Osteocyte (in vitro differentiated cells): Measurements from ENCODE around the gene PTPRF. TPM values are rescaled to one million over a fixed set of nuclear protein-coding genes. Genes with fewer than 3 reads are reported as not detected.

Source experiments
- DNase-seq: peaks from one replicate; pipeline ENCODE4 v3.0.0; 2021; ENCODE audit warnings: mixed read lengths; ENCODE audit not compliant: unreplicated experiment; ENCODE audit errors: extremely low spot score
- H3K27ac Mint-ChIP-seq: one replicate; pipeline ENCODE4 v1.8.0; 2021; ENCODE audit warnings: mild to moderate bottlenecking, mixed read lengths; ENCODE audit not compliant: unreplicated experiment
- H3K27me3 Mint-ChIP-seq: one replicate; pipeline ENCODE4 v1.8.0; 2021; ENCODE audit warnings: mixed read lengths; ENCODE audit not compliant: unreplicated experiment
- H3K36me3 Mint-ChIP-seq: one replicate; pipeline ENCODE4 v1.8.0; 2021; ENCODE audit warnings: mixed read lengths; ENCODE audit not compliant: unreplicated experiment
- H3K4me1 Mint-ChIP-seq: one replicate; pipeline ENCODE4 v1.8.0; 2021; ENCODE audit warnings: mixed read lengths; ENCODE audit not compliant: unreplicated experiment
- H3K4me3 Mint-ChIP-seq: one replicate; pipeline ENCODE4 v1.8.0; 2021; ENCODE audit warnings: mild to moderate bottlenecking, moderate library complexity, mixed read lengths; ENCODE audit not compliant: unreplicated experiment
- H3K9me3 Mint-ChIP-seq: one replicate; pipeline ENCODE4 v1.8.0; 2021; ENCODE audit warnings: mixed read lengths; ENCODE audit not compliant: unreplicated experiment
- CTCF ChIP-seq: fragments of 200-600 bp; sonication (generic); IDR thresholded peaks from 2 replicates; pipeline ENCODE4 v1.5.0; 2021; ENCODE audit warnings: antibody characterized with exemption, mild to moderate bottlenecking, moderate library complexity
- total RNA-seq: library from RNA; stranded (reverse); gene quantifications from 2 replicates; pipeline ENCODE4 v1.2.1, GENCODE V29; 2021

PTPRF gene
- total RNA-seq, 1 donor from 2014 or later = 37.3 TPM

- no peak overlapping the region for H3K27ac Mint-ChIP-seq
- H3K9me3 Mint-ChIP-seq = no peaks in the 10 kb centered on the region
- no peaks in the 10 kb centered on the region for H3K27me3 Mint-ChIP-seq
- no peaks in the 10 kb centered on the region for H3K4me1 Mint-ChIP-seq
- no peak for TF ChIP-seq CTCF
- no peak overlapping the region for H3K4me3 Mint-ChIP-seq
- H3K36me3 Mint-ChIP-seq = no peaks in the 10 kb centered on the region
- peak; percentile 7 for DNase-seq
These were observed 21.5 kb upstream of the PTPRF start for GRCh38 chr1:43509007-43509739.

- no peak overlapping the region for H3K27ac Mint-ChIP-seq
- no peak overlapping the region for H3K4me3 Mint-ChIP-seq
- H3K27me3 Mint-ChIP-seq = no peaks in the 10 kb centered on the region
- H3K9me3 Mint-ChIP-seq = no peaks in the 10 kb centered on the region
- H3K36me3 Mint-ChIP-seq = no peaks in the 10 kb centered on the region
- DNase-seq = peak; percentile 67
- H3K4me1 Mint-ChIP-seq = no peaks in the 10 kb centered on the region
- TF ChIP-seq CTCF = no peak
These were observed 20.8 kb upstream of the PTPRF start for GRCh38 chr1:43509740-43510375.

GRCh38 chr1:43510621-43511020 is 20.1 kb upstream of the PTPRF start:
- no peak overlapping the region for H3K4me3 Mint-ChIP-seq
- no peak for TF ChIP-seq CTCF
- no peaks in the 10 kb centered on the region for H3K36me3 Mint-ChIP-seq
- H3K4me1 Mint-ChIP-seq = no peaks in the 10 kb centered on the region
- H3K9me3 Mint-ChIP-seq = no peaks in the 10 kb centered on the region
- no peak overlapping the region for H3K27ac Mint-ChIP-seq
- peak; percentile 32 for DNase-seq
- no peaks in the 10 kb centered on the region for H3K27me3 Mint-ChIP-seq

GRCh38 chr1:43511394-43511793 is 19.3 kb upstream of the PTPRF start:
- Mint-ChIP-seq H3K36me3 (no peaks in the 10 kb centered on the region), H3K4me3 (no peak overlapping the region), H3K27me3 (no peaks in the 10 kb centered on the region), H3K27ac (no peak overlapping the region), H3K4me1 (no peaks in the 10 kb centered on the region), H3K9me3 (no peaks in the 10 kb centered on the region)
- no peak for TF ChIP-seq CTCF
- DNase-seq = peak; percentile 15

- H3K27me3 Mint-ChIP-seq = no peaks in the 10 kb centered on the region
- no peak for DNase-seq
- H3K9me3 Mint-ChIP-seq = no peaks in the 10 kb centered on the region
These were observed 18.6 kb upstream of the PTPRF start for GRCh38 chr1:43512133-43512532.

More at GRCh38 chr1:43512133-43512532, 18.6 kb upstream of the PTPRF start:
- H3K36me3 Mint-ChIP-seq = no peaks in the 10 kb centered on the region
- H3K4me3 Mint-ChIP-seq = no peak overlapping the region
- no peak for TF ChIP-seq CTCF
- no peaks in the 10 kb centered on the region for H3K4me1 Mint-ChIP-seq
- H3K27ac Mint-ChIP-seq = no peak overlapping the region
